GM18861 (cell line): ENCODE data around the gene SERPINC1.
A peak's percentile ranks its signal among the peaks of the same experiment; 100 is the strongest.
"Not testable (repeated sequence)": the region's sequence is repeated elsewhere in the genome, so short reads cannot be mapped to it uniquely, and the experiment has no call there.

Source experiments
- ATAC-seq: cut with Tn5 transposase; IDR thresholded peaks from one replicate; pipeline ENCODE4 v1.9.1; 2021; ENCODE audit not compliant: unreplicated experiment

Gene SERPINC1

GRCh38 chr1:173893611-173894010 is 23.5 kb downstream of the SERPINC1 start:
- ATAC-seq: no peak

GRCh38 chr1:173889885-173890284 is 27.2 kb downstream of the SERPINC1 start:
- ATAC-seq: no peak

- no peak for ATAC-seq
Measured at GRCh38 chr1:173888749-173889148, 28.4 kb downstream of the SERPINC1 start.

GRCh38 chr1:173887627-173888026 is 29.5 kb downstream of the SERPINC1 start:
- ATAC-seq: no peak

- no peak for ATAC-seq
Measured at GRCh38 chr1:173886746-173887611, 30.1 kb downstream of the SERPINC1 start.

- no peak for ATAC-seq
Measured at GRCh38 chr1:173884701-173885100, 32.4 kb downstream of the SERPINC1 start.

GRCh38 chr1:173881117-173881516 is 36.0 kb downstream of the SERPINC1 start:
- not testable (repeated sequence) for ATAC-seq

GRCh38 chr1:173878251-173878650 is 38.9 kb downstream of the SERPINC1 start:
- no peak for ATAC-seq

- ATAC-seq: no peak
Measured at GRCh38 chr1:173876732-173877131, 40.4 kb downstream of the SERPINC1 start.

GRCh38 chr1:173871500-173871899 is 45.6 kb downstream of the SERPINC1 start:
- ATAC-seq: no peak

- ATAC-seq: no peak
Measured at GRCh38 chr1:173871091-173871490, 46.0 kb downstream of the SERPINC1 start.

- ATAC-seq: peak; percentile 35
Measured at GRCh38 chr1:173870252-173871075, 46.7 kb downstream of the SERPINC1 start.

GRCh38 chr1:173869021-173869359 is 48.1 kb downstream of the SERPINC1 start:
- ATAC-seq: no peak

- peak; percentile 27 for ATAC-seq
Measured at GRCh38 chr1:173868266-173869020, 48.7 kb downstream of the SERPINC1 start, which contains the start of gene ZBTB37. TSS of gene ZBTB37 (plus strand) at chr1:173868380. CDS start at chr1:173870226, 1,846 bp downstream.

GRCh38 chr1:173867753-173868265 is 49.3 kb downstream of the SERPINC1 start, which contains the start of gene GAS5:
TSS of gene GAS5 (minus strand) at chr1:173867989.
- peak; percentile 63 for ATAC-seq

GRCh38 chr1:173867141-173867752 is 49.9 kb downstream of the SERPINC1 start:
- ATAC-seq: no peak

GRCh38 chr1:173866413-173867115 is 50.6 kb downstream of the SERPINC1 start:
- no peak for ATAC-seq

GRCh38 chr1:173865468-173866164 is 51.5 kb downstream of the SERPINC1 start:
- ATAC-seq: no peak

GRCh38 chr1:173864179-173864867 is 52.8 kb downstream of the SERPINC1 start:
- ATAC-seq: no peak
